Measurements from ENCODE around the gene PDE6B.

DNA sequence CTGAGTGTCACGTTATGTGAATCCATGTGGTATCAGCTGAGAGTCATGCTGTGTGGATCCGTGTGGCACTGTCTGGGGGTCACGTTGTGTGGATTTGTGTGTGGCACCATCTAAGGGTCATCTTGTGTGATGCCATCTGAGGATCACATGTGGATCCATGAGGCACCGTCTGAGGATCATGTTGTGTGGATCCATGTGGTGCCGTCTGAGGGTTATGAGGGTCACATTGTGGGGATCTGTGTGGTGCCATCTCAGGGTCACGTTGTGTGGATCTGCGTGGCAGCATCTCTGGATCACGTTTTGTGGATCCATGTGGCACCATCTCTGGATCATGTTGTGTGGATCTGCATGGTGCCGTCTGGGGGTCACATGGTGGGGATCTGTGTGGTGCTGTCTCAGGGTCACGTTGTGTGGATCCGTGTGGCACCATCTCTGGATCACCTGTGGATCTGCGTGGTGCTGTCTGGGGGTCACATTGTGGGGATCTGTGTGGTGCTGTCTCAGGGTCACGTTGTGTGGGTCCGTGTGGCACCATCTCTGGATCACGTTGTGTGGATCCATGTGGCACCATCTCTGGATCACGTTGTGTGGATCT, 6.9 kb downstream of the PDE6B start:
- TF ChIP-seq CTCF (IDR thresholded peaks at IDR 0.05; ENCODE audit: low read depth, low read length) = no peak
- no peak for TF ChIP-seq EZH2phosphoT487 (IDR thresholded peaks at IDR 0.05; ENCODE audit: low read depth)
